HG03097 (cell line): ENCODE measurements around the gene MLST8.

Source experiments
- ATAC-seq: cut with Tn5 transposase; IDR thresholded peaks from one replicate; pipeline ENCODE4 v1.9.1; 2021; ENCODE audit not compliant: unreplicated experiment, low FRiP score

The MLST8 gene

DNA sequence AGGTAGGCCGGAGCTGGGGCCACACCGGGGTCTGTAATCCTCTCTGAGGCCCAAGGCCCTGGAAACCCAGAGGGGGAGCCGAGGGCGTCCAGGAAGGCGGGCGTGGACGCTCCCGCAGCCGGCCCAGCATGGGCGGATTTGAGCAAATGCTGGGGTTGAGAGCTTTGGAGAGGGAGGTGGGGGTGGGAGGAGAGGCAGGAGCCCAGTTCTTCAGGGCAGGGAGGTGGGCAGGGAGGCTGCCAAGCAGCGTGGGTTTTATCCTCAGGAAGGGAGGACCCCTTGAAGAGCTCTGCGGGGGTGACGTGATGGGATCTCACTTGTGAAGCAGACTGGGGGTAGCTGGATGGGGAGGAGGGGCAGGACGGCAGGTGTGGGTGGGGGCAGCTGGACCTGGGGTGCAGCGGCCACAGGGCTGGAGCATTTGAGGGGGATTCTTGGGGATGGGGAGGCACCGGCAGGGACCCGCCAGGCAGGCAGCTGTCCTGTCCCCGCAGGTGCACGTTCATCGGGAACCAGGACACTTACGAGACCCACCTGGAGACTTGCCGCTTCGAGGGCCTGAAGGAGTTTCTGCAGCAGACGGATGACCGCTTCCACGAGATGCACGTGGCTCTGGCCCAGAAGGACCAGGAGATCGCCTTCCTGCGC, 32.4 kb upstream of the MLST8 start:
- ATAC-seq = no peak

GRCh38 chr16:2173366-2173765, 31.9 kb upstream of the MLST8 start:
- ATAC-seq = no peak

DNA sequence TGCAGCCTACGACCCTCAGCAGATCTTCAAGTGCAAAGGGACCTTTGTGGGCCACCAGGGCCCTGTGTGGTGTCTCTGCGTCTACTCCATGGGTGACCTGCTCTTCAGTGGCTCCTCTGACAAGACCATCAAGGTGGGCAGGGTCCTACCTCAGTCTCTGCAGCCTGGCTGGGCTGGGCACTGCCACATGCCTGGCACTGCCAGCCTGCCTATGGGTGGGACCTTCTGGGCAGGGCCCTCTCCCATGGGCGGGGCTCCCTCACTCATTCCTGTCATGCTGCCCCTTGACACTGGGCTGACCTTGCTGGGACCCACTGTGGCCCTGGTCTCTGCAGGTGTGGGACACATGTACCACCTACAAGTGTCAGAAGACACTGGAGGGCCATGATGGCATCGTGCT, 31.3 kb upstream of the MLST8 start:
- no peak for ATAC-seq

GRCh38 chr16:2174396-2175131, 30.7 kb upstream of the MLST8 start:
- no peak for ATAC-seq

DNA sequence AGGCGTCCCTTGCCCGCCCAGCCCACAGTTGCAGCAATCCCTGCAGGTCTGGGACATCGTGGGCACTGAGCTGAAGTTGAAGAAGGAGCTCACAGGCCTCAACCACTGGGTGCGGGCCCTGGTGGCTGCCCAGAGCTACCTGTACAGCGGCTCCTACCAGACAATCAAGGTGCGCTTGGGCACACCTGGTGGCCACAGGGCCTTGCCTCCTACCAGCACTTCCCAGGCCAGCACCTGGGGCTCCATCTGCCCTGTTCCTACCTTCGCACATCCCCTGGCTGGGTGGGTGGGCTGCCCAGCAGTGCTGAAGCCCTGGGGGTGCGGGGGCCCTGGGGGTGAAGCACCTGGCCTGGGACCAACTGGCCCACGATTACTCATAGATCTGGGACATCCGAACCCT, 29.8 kb upstream of the MLST8 start:
- no peak for ATAC-seq

DNA sequence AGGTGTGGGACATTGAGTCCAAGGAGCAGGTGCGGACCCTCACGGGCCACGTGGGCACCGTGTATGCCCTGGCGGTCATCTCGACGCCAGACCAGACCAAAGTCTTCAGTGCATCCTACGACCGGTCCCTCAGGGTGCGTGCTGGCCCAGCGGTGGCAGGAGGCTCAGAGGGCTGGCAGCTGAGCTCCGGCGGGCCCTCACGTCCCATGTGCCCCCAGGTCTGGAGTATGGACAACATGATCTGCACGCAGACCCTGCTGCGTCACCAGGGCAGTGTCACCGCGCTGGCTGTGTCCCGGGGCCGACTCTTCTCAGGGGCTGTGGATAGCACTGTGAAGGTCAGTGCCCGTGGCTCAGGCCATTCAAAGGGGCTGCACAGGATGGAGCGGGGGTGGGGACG, 29.2 kb upstream of the MLST8 start:
- ATAC-seq = no peak

DNA sequence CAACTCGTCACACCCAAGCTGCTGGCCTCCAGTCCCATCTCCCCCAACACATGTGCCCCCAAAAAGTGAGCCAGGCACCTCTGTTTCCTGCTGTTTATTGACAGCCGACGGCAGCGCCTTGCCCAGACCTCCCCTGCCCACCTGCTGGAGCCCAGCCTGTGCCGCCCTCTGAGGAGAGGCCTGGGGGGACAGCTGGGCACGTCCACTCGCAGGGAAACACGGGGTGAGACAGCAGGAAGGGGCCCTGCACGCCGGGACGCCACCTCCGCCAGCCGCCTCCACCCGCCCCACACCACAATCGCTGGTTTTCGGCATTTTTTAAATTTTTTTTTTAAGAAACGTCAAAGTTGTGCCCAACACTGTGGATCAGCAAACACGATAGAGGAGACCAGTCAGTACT, 28.2 kb upstream of the MLST8 start:
- no peak for ATAC-seq

- ATAC-seq = no peak
Observed at GRCh38 chr16:2177561-2177960, 27.7 kb upstream of the MLST8 start.

DNA sequence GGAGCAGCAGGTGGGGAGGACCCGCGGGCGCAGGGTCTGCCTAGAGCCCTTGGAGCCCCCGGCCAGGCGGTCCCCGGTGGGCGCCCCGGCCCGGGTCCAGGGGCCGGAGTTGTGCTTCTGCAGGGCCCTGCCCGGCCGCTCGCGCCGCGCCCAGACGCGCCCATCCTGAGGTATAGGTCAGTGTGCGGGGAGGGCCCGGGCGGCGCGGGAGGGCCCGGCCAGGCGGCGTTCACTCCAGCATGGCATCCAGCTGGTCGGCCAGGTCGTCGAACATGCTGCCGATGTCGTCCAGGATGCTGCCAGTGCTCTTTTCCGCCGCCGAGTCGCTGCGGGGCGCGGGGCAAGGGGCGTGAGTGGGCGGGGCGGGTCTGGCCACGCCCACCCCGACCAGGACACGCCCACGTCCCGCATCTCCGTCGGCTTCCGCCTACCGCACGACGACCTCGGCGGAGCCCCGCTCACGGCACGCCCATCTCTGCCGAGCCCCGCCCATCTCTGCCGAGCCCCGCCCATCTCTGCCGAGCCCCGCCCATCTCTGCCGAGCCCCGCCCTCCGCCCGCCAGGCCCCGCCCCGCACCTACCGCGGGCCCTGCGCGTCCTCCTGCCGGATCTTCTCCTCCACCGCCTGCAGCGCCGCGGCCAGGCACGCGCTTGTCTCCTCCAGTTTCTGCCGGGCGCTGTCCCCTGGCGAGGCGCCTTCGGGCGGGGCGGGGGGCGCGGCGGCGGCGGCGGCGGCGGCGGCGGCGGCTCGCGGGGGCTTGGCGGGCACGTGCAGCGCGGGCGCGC, 26.7 kb upstream of the MLST8 start:
- no peak for ATAC-seq

DNA sequence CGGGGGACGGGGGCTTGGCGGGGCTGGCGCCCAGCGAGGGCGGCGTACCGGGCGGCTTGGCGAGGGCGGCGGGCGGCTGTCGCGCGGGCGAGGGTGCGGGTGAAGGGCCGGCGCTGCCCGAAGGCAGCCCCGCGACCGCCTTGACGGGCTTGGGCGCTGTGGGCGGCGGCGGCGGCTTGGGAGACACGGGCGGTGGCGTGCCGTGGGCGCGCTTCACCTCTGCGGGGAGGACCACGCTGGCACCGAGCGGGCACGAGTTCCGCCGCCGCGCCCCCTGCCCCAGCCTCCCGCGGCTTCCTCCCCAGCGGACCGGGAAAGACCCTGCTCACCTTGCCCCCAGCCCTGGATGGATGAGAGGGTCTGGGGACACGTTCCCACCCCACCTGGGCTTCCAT, 26.1 kb upstream of the MLST8 start:
- ATAC-seq = no peak

DNA sequence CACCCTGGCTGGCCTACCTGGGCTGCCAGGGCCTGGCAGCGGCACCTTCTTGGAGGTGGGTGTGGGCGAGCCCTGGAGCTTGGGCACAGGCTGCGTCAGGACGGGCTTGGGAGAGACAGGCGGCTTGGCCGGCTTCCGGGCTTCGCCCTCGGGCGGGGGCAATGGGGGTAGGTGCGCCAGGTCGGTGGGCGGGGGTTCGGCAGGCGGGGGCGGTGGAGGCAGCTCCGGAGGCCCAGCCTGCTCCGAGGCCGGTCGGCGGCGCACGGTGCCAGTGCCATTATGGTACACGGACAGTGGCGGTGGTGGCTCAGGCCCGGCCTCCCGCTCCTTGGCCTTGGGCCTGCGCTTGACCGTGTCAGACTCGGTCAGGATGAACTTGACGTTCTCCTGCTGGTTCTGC, 25.7 kb upstream of the MLST8 start:
- ATAC-seq = no peak

GRCh38 chr16:2180461-2180860, 24.8 kb upstream of the MLST8 start:
- no peak for ATAC-seq

- ATAC-seq = no peak
Observed at GRCh38 chr16:2180962-2181923, 24.0 kb upstream of the MLST8 start.

DNA sequence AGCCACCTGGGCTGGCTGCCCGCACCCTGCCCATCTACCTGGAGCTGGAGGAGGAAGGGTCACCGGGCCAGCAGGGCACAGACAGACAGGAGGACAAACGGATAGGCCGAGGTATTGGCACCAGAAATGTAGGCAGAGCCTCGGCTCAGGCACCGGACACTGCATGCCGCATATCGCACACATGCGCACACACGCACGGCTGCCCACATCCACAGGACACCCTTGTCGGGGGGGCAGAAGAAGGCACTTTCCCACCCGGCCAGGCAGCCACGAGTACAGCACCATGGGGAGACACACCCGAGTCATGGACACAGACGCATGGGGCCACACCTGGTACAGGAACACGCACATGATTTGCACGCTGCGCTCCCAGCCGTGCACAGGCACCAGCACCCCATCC, 23.3 kb upstream of the MLST8 start:
- no peak for ATAC-seq

- no peak for ATAC-seq
Observed at GRCh38 chr16:2183671-2184070, 21.6 kb upstream of the MLST8 start.

GRCh38 chr16:2184346-2184745, 20.9 kb upstream of the MLST8 start:
- ATAC-seq = no peak

DNA sequence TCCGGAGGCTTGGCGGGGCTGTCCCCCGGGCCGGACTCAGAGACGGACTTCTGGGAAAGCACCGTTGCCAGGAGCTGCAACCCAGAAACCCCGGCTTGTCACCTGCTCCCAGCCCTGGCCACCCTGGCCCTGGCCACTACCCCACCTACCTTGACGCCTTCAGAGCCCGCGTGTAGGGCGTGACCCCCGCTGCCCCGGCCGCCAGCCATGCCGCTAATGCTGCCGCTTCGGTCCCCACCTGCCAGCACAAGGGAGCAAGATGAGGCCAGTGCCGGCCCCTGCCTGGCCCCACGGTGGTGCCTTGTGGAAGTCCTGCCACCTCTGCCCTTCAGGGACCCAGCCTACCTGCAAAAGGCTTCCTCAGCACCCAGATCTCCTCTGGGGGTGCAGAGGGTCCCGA, 20.3 kb upstream of the MLST8 start:
- ATAC-seq = no peak

DNA sequence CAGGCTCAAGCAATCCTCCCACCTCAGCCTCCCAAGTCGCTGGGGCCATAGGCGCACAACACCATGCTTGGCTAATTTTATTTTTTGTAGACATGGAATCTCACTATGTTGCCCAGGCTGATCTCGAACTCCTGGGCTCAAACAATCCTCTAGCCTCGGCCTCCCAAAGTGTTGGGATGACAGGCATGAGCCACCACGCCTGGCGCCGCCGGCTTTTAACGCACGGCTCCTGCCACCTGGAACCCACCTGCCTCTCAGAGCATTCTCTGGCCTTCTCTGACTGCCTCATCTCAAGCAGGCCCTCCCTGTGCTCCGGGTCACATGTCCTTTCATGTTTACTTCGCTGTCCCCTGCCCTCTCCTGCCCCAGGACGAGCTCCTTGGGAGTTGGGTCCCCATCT, 19.2 kb upstream of the MLST8 start:
- ATAC-seq = no peak

DNA sequence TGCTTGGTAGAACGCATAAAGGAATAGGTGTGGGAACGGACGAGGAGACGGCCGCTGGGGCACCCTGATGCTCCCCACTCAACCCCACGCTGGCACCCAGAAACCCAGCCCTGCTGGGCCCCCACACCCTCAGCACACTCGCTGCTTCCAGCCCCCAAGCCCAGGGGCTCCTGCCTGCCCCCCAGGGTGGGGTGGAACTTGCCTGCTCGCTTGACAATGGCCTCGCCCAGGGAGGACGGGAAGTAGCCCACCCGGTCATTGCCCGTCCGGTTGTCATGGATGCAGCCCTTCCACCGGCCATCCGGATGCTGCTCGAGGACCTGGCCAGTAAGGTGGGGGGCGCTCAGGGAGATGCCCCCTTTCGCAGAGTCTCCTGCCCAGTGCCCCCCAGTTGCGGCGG, 18.7 kb upstream of the MLST8 start:
- ATAC-seq = no peak

DNA sequence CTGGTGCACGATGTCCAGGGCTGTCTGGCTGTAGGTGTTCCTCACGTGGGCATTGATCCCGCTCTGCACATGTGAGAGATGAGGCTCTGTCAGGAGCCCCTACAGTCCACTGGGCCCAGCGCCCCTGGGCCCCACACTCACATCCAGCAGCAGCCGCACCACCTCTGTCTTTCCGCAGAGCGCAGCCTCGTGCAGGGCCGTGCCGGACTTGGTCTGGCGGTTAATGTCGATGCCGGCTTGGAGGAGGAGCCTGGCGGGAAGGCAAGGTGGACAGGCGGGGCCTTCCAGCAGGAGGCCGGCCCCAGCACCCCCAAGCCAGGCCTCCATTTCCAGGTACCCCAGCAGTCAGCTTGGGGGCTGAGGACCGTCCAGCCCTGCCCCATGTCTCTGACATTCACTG, 18.0 kb upstream of the MLST8 start:
- no peak for ATAC-seq

- no peak for ATAC-seq
Observed at GRCh38 chr16:2188395-2188794, 16.9 kb upstream of the MLST8 start.
